IMR-90 (cell line): ENCODE measurements around the gene PLCB4. TPM values are rescaled to one million over a fixed set of nuclear protein-coding genes. Genes with fewer than 3 reads are reported as not detected.
A peak's percentile ranks its signal among the peaks of the same experiment; 100 is the strongest.

ENCODE experiments used
- ATAC-seq: fragments of 200-7000 bp; cut with Tn5 transposase; 2 replicates; pipeline ENCODE4 v1.9.1; 2020; ENCODE audit warnings: low read depth, mild to moderate bottlenecking, moderate library complexity
- BruUV-seq: library from RNA; stranded (reverse); fragments of 400-500 nt; replicated peaks from 2 replicates; lab custom pipeline; 2021; lab: Mats Ljungman, UMichigan
- CTCF ChIA-PET: fragments of 300-600 bp; formaldehyde crosslinking; extraction: SDS; loops from one replicate; lab custom pipeline; 2021; ENCODE audit warnings: antibody characterized with exemption; lab: Yijun Ruan, JAX
- POLR2A ChIA-PET: fragments of 300-600 bp; sonication (Branson Sonifier 250); formaldehyde crosslinking; loops from one replicate; lab custom pipeline; 2022; ENCODE audit warnings: antibody characterized with exemption; ENCODE audit not compliant: unreplicated experiment; lab: Charles Lee
- DNase-seq: peaks from one replicate; pipeline ENCODE4 v3.0.0; 2013
- H2AFZ ChIP-seq: replicated peaks from 2 replicates; pipeline ENCODE3; 2013; ENCODE audit warnings: low read length, mild to moderate bottlenecking; ENCODE audit not compliant: poor library complexity
- H2AK5ac ChIP-seq: 2 replicates; pipeline ENCODE4 v1.6.1; 2013; ENCODE audit warnings: low read depth, low read length, inconsistent platforms
- H2AK9ac ChIP-seq: replicated peaks from 2 replicates; pipeline ENCODE3; 2013; ENCODE audit warnings: mild to moderate bottlenecking, low read depth, low read length, moderate library complexity; ENCODE audit not compliant: poor library complexity
- H2BK120ac ChIP-seq: 2 replicates; pipeline ENCODE4 v1.6.1; 2013; ENCODE audit warnings: low read depth, low read length, inconsistent platforms
- H2BK15ac ChIP-seq: 3 replicates; pipeline ENCODE4 v1.6.1; 2013; ENCODE audit warnings: low read depth, low read length, inconsistent platforms
- H2BK20ac ChIP-seq: 2 replicates; pipeline ENCODE4 v1.6.1; 2013; ENCODE audit warnings: low read depth, mild to moderate bottlenecking, inconsistent platforms, low read length, moderate library complexity
- H2BK5ac ChIP-seq: 2 replicates; pipeline ENCODE4 v1.6.1; 2013; ENCODE audit warnings: mild to moderate bottlenecking, low read depth, low read length, inconsistent platforms; ENCODE audit not compliant: poor library complexity, severe bottlenecking
- H3K14ac ChIP-seq: replicated peaks from 2 replicates; pipeline ENCODE4 v1.6.1; 2013; ENCODE audit warnings: low read depth, low read length, inconsistent platforms
- H3K18ac ChIP-seq: 2 replicates; pipeline ENCODE4 v1.6.1; 2013; ENCODE audit warnings: low read depth, low read length, control low read depth
- H3K23ac ChIP-seq: 2 replicates; pipeline ENCODE4 v1.6.1; 2013; ENCODE audit warnings: low read depth, low read length, inconsistent platforms
- H3K27ac ChIP-seq: 2 replicates; pipeline ENCODE4 v1.5.1; 2013; ENCODE audit warnings: mild to moderate bottlenecking, control low read depth, low read length; ENCODE audit not compliant: insufficient read depth
- H3K27me3 ChIP-seq: 2 replicates; pipeline ENCODE4 v1.6.1; 2013; ENCODE audit warnings: low read length; ENCODE audit not compliant: control insufficient read depth, insufficient read depth
- H3K36me3 ChIP-seq: 2 replicates; pipeline ENCODE4 v1.6.1; 2013; ENCODE audit warnings: low read length, mixed read lengths; ENCODE audit not compliant: control insufficient read depth, insufficient read depth
- H3K4ac ChIP-seq: 2 replicates; pipeline ENCODE4 v1.6.1; 2013; ENCODE audit warnings: low read depth, low read length, inconsistent platforms
- H3K4me1 ChIP-seq: 2 replicates; pipeline ENCODE4 v1.6.1; 2013; ENCODE audit warnings: low read length, mixed read lengths; ENCODE audit not compliant: control insufficient read depth, insufficient read depth
- H3K4me2 ChIP-seq: 2 replicates; pipeline ENCODE4 v1.6.1; 2013; ENCODE audit warnings: low read depth, mild to moderate bottlenecking, control low read depth, low read length, moderate library complexity
- H3K4me3 ChIP-seq: 2 replicates; pipeline ENCODE4 v1.5.1; 2013; ENCODE audit warnings: low read depth, mild to moderate bottlenecking, control low read depth, low read length, moderate library complexity; ENCODE audit not compliant: insufficient read depth
- H3K56ac ChIP-seq: 2 replicates; pipeline ENCODE4 v1.6.1; 2013; ENCODE audit warnings: low read length, inconsistent platforms; ENCODE audit not compliant: insufficient read depth; ENCODE audit errors: extremely low read depth
- H3K79me1 ChIP-seq, 2 experiments: 2 replicates each; pipeline ENCODE4 v1.6.1; 2013; ENCODE audit warnings: low read length in 2 of 2, inconsistent platforms in 1 of 2, low read depth in 1 of 2
- H3K9ac ChIP-seq: 2 replicates; pipeline ENCODE4 v1.6.1; 2013; ENCODE audit warnings: low read depth, low read length, control low read depth
- H3K9me1 ChIP-seq: 2 replicates; pipeline ENCODE4 v1.6.1; 2013; ENCODE audit warnings: low read length, inconsistent platforms; ENCODE audit not compliant: insufficient read depth
- H3K9me3 ChIP-seq: 2 replicates; pipeline ENCODE4 v1.6.1; 2013; ENCODE audit warnings: low read length; ENCODE audit not compliant: control insufficient read depth, insufficient read depth
- H4K20me1 ChIP-seq: 2 replicates; pipeline ENCODE4 v1.6.1; 2013; ENCODE audit warnings: low read length, inconsistent platforms; ENCODE audit not compliant: insufficient read depth
- H4K5ac ChIP-seq: 2 replicates; pipeline ENCODE4 v1.6.1; 2013; ENCODE audit warnings: mild to moderate bottlenecking, low read depth, low read length, control low read depth
- H4K8ac ChIP-seq, 2 experiments: 2 replicates each; pipeline ENCODE4 v1.6.1; 2013; ENCODE audit warnings: low read depth in 2 of 2, low read length in 2 of 2, control low read depth in 1 of 2, inconsistent platforms in 1 of 2
- H4K91ac ChIP-seq: 2 replicates; pipeline ENCODE4 v1.6.1; 2013; ENCODE audit warnings: low read depth, low read length, inconsistent platforms; ENCODE audit not compliant: insufficient read depth
- CEBPB ChIP-seq: IDR thresholded peaks from 2 replicates; pipeline ENCODE4 v1.6.1; 2012; ENCODE audit warnings: low read depth, low read length, improper control_type of control experiment
- MAFK ChIP-seq: IDR thresholded peaks from 2 replicates; pipeline ENCODE4 v1.6.1; 2012; ENCODE audit warnings: low read depth, low read length, improper control_type of control experiment
- RAD21 ChIP-seq: IDR thresholded peaks from 2 replicates; pipeline ENCODE4 v1.6.1; 2012; ENCODE audit warnings: low read length, improper control_type of control experiment
- SMC3 ChIP-seq: fragments of 150-350 bp; IDR thresholded peaks from 2 replicates; pipeline ENCODE4 v1.6.1; 2016; ENCODE audit warnings: low read depth, mild to moderate bottlenecking, antibody characterized with exemption, low read length, moderate library complexity
- WGBS, 2 experiments: methylation state at CpG; one replicate each; pipeline versions ENCODE4 v1.1.5 to v1.1.7; 2013; ENCODE audit warnings: missing lambda C conversion rate in 2 of 2; ENCODE audit not compliant: insufficient read length in 1 of 2; ENCODE audit errors: extremely low coverage in 2 of 2; 5-methylcytosine and 5-hydroxymethylcytosine counted together
- dilution Hi-C: fragments of 300-500 bp; cut with HindIII; formaldehyde crosslinking; loops from one replicate; pipeline ENCODE4 v1.14.3; 2018; ENCODE audit warnings: low sequenced_read_pairs; ENCODE audit not compliant: unreplicated experiment
- in situ Hi-C: fragments of 300-500 bp; cut with MboI; formaldehyde crosslinking; loops from 3 replicates; pipeline ENCODE4 v1.14.3; 2019; ENCODE audit warnings: low sequenced_read_pairs, inconsistent platforms, mixed read lengths
- intact Hi-C: fragments of 100-400 bp; cut with micrococcal nuclease; formaldehyde crosslinking; loops from 2 replicates; pipeline ENCODE4 v1.10.0; 2022
- polyA plus RNA-seq, 3 experiments: library from polyadenylated mRNA; depleted of rRNA; stranded (reverse); fragments of >200 nt; gene quantifications; 2 replicates each; pipeline ENCODE4 v1.2.3, GENCODE V29; 2012; ENCODE audit warnings: low replicate concordance in 1 of 3
- total RNA-seq: library from RNA; depleted of rRNA; stranded (reverse); fragments of >200 nt; gene quantifications from 2 replicates; pipeline ENCODE4 v1.2.3, GENCODE V29; 2012
- TF ChIP-seq, protein P1 (sequence below): conservative IDR thresholded peaks from 2 replicates; pipeline ENCODE4 v1.5.1; 2012; ENCODE audit warnings: mild to moderate bottlenecking, low read depth, low read length, improper control_type of control experiment

PLCB4 gene
- total and polyA plus RNA-seq, 2 of the 4 experiments (the other 2 are of a cell fraction) = 12.5 to 24.0 TPM

DNA sequence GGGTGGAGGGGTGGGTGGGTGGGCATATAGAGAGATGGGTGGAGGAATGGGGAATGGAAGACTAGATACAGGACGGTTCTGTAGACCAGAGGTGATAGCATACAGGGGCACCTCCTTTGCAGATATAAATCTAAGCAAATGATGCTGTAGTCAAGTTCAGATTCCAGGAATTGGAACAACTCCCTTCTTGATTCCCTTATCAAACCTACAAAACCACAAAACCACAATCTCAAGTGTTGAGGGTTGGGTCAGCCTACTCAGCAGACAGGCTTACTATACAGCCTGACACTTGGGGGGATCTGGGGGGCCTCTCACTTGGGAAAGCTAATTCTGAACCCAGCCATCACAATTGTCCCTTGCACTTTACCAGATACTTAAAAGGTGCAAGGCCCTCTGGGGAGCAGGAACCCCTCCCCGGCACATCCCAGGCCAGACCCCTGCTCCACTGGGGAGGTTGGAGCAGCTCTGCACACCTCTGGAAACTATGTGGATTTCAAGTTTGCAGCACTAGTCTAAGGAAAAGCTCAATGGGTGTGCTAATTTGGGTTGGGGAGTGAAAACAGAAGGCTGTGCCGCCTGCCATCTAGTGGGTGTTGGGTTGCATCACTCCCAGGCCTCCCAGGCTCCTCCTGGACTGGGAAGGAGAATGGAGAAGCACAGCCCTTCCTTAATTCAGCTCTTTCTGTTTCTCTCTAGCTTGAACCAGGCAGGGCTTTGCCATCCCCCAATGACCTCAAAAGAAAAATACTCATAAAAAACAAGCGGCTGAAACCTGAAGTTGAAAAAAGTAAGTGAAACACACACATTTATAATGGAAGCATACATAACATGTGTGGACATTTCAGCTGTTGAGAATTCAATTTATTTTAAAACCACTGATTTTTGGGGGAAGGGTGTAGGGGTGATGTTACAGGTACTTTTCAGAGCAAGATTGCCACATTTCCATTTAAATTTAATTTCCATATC, 324.3 kb downstream of the PLCB4 start:
- peak overlapping the region; percentile 61 for H2BK120ac ChIP-seq
- no peak overlapping the region for H3K18ac ChIP-seq
- H3K14ac ChIP-seq = no peak overlapping the region
- H4K8ac ChIP-seq = peak overlapping the region in 1 of 2 experiments; percentile 19; a peak in 1 of 4 replicates
- peak overlapping the region; percentile 48; the same call in 1 of the 2 replicates for H4K91ac ChIP-seq
- no peak for TF ChIP-seq MAFK
- peak; percentile 92 for TF ChIP-seq RAD21
- TF ChIP-seq SMC3 = peak; percentile 85
- TF ChIP-seq, protein P1, sequence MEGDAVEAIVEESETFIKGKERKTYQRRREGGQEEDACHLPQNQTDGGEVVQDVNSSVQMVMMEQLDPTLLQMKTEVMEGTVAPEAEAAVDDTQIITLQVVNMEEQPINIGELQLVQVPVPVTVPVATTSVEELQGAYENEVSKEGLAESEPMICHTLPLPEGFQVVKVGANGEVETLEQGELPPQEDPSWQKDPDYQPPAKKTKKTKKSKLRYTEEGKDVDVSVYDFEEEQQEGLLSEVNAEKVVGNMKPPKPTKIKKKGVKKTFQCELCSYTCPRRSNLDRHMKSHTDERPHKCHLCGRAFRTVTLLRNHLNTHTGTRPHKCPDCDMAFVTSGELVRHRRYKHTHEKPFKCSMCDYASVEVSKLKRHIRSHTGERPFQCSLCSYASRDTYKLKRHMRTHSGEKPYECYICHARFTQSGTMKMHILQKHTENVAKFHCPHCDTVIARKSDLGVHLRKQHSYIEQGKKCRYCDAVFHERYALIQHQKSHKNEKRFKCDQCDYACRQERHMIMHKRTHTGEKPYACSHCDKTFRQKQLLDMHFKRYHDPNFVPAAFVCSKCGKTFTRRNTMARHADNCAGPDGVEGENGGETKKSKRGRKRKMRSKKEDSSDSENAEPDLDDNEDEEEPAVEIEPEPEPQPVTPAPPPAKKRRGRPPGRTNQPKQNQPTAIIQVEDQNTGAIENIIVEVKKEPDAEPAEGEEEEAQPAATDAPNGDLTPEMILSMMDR = peak; percentile 92
- TF ChIP-seq CEBPB = peak; percentile 82
- no peak overlapping the region for H3K4me2 ChIP-seq
- H4K5ac ChIP-seq = no peak overlapping the region
- no peak overlapping the region for H3K9ac ChIP-seq
- H2BK15ac ChIP-seq = no peak overlapping the region
- no peak overlapping the region for H3K4me3 ChIP-seq
- H3K9me3 ChIP-seq = no peaks in the 10 kb centered on the region
- H3K4me1 ChIP-seq = peaks cover 14% of the 10 kb centered on the region
- H2AK5ac ChIP-seq = no peak overlapping the region
- H2BK5ac ChIP-seq = no peak overlapping the region
- no TSS peak for BruUV-seq
- peak overlapping the region; percentile 26; the same call in 1 of the 2 replicates for H2BK20ac ChIP-seq
- no CpG with 5 or more reads among the region's 4 CpGs for WGBS, 2 experiments
- no peak overlapping the region for H3K27ac ChIP-seq
- no peak overlapping the region for H3K23ac ChIP-seq
- intact Hi-C loops (loop anchor here (1.0 to 2.0 kb wide), 4 partner anchors 540 to 642 kb away; no protein-coding TSS in a partner anchor), in situ Hi-C loops (loop anchor here (5.0 kb wide), 1 partner anchor 601 kb away; no protein-coding TSS in a partner anchor), dilution Hi-C loops (no loop called here)
- ChIA-PET CTCF (interaction anchor here (0.6 to 1.6 kb wide), 16 partner anchors 10 to 643 kb away, joined by 3 to 9 read pairs (median 4); no protein-coding TSS in a partner anchor), POLR2A (no interaction called here)
- H2AK9ac ChIP-seq = peak overlapping the region; percentile 48
- no peak overlapping the region for H3K56ac ChIP-seq
- H3K79me1 ChIP-seq = peaks cover 0 to 9% of the 10 kb centered on the region in 2 experiments; a peak in 2 of 4 replicates
- no peaks in the 10 kb centered on the region for H3K27me3 ChIP-seq
- ATAC-seq = peak; percentile 93
- H3K9me1 ChIP-seq = 0 out of 2 replicates have a peak, but pooled peaks cover 3% of the 10 kb centered on the region
- no peaks in the 10 kb centered on the region for H4K20me1 ChIP-seq
- H3K4ac ChIP-seq = peak overlapping the region; percentile 49
- H3K36me3 ChIP-seq = peaks cover 12% of the 10 kb centered on the region
- peak overlapping the region; percentile 2 for H2AFZ ChIP-seq
- peak; percentile 73 for DNase-seq
